Activated CD8-positive, alpha-beta memory T cell treated with anti-CD3 and anti-CD28 coated beads for 36 hours (primary cell): Measurements from ENCODE around the gene MCC. TPM values are rescaled to one million over a fixed set of nuclear protein-coding genes. Genes with fewer than 3 reads are reported as not detected.

Experiments
- CTCF ChIA-PET: fragments of 350-600 bp; sonication (Branson Sonifier 250); formaldehyde crosslinking; loops from one replicate; lab custom pipeline; 2021; ENCODE audit warnings: antibody characterized with exemption; lab: Charles Lee
- POLR2A ChIA-PET: fragments of 350-600 bp; sonication (Branson Sonifier 250); formaldehyde crosslinking; loops from one replicate; lab custom pipeline; 2021; ENCODE audit warnings: antibody characterized with exemption; lab: Charles Lee
- total RNA-seq, 2 experiments: library from RNA; stranded (reverse); gene quantifications; one replicate each; pipeline ENCODE4 v1.2.3, GENCODE V29; 2021

Gene MCC
- total RNA-seq, 2 experiments from 2014 or later: 4.8 to 4.9 TPM

GRCh38 chr5:113338628-113339027 lies 149.6 kb downstream of the MCC start:
- POLR2A ChIA-PET: no interaction called here
- CTCF ChIA-PET: no interaction called here

- CTCF ChIA-PET: interaction anchor here (1.1 to 2.0 kb wide), 2 partner anchors 268 to 270 kb away, joined by 3 to 10 read pairs; no protein-coding TSS in a partner anchor
- POLR2A ChIA-PET: no interaction called here
Measured at GRCh38 chr5:113337515-113338415, 150.5 kb downstream of the MCC start.

- POLR2A ChIA-PET: no interaction called here
Measured at GRCh38 chr5:113336975-113337374, 151.3 kb downstream of the MCC start.

GRCh38 chr5:113333411-113333810 lies 154.8 kb downstream of the MCC start:
- CTCF ChIA-PET: no interaction called here
- POLR2A ChIA-PET: no interaction called here

More at GRCh38 chr5:113336975-113337374, 151.3 kb downstream of the MCC start:
- CTCF ChIA-PET: interaction anchor here (1.1 to 2.0 kb wide), 2 partner anchors 269 to 271 kb away, joined by 3 to 10 read pairs; no protein-coding TSS in a partner anchor

GRCh38 chr5:113331209-113331551 lies 157.1 kb downstream of the MCC start:
- ChIA-PET POLR2A (no interaction called here), CTCF (interaction anchor here (0.5 to 1.3 kb wide), 3 partner anchors 279 to 726 kb away, joined by 3 to 5 read pairs (median 4); no protein-coding TSS in a partner anchor)

- ChIA-PET POLR2A (no interaction called here), CTCF (interaction anchor here (0.6 to 1.6 kb wide), 2 partner anchors 279 to 335 kb away, joined by 3 read pairs; no protein-coding TSS in a partner anchor)
Measured at GRCh38 chr5:113330533-113331208, 157.6 kb downstream of the MCC start.

- ChIA-PET CTCF (interaction anchor here (1.6 kb wide), 1 partner anchor 334 kb away, joined by 3 read pairs; no protein-coding TSS in a partner anchor), POLR2A (no interaction called here)
Measured at GRCh38 chr5:113329981-113330380, 158.3 kb downstream of the MCC start.

GRCh38 chr5:113325054-113325453 lies 163.2 kb downstream of the MCC start:
- CTCF ChIA-PET: no interaction called here

GRCh38 chr5:113321276-113321675 lies 167.0 kb downstream of the MCC start:
- CTCF ChIA-PET: no interaction called here
- POLR2A ChIA-PET: no interaction called here

More at GRCh38 chr5:113325054-113325453, 163.2 kb downstream of the MCC start:
- POLR2A ChIA-PET: no interaction called here

- ChIA-PET CTCF (no interaction called here), POLR2A (no interaction called here)
Measured at GRCh38 chr5:113320273-113320780, 167.9 kb downstream of the MCC start.

GRCh38 chr5:113319256-113320053 lies 168.8 kb downstream of the MCC start:
- ChIA-PET CTCF (no interaction called here), POLR2A (no interaction called here)

- CTCF ChIA-PET: no interaction called here
- POLR2A ChIA-PET: no interaction called here
Measured at GRCh38 chr5:113317636-113318035, 170.6 kb downstream of the MCC start.

- ChIA-PET POLR2A (no interaction called here), CTCF (no interaction called here)
Measured at GRCh38 chr5:113311301-113311700, 177.0 kb downstream of the MCC start.

GRCh38 chr5:113302120-113302519 lies 186.1 kb downstream of the MCC start:
- CTCF ChIA-PET: no interaction called here
- POLR2A ChIA-PET: no interaction called here

- ChIA-PET POLR2A (no interaction called here), CTCF (no interaction called here)
Measured at GRCh38 chr5:113299591-113299990, 188.7 kb downstream of the MCC start.

GRCh38 chr5:113296676-113297075 lies 191.6 kb downstream of the MCC start:
- POLR2A ChIA-PET: no interaction called here
- CTCF ChIA-PET: interaction anchor here (0.6 kb wide), 1 partner anchor 263 kb away, joined by 4 read pairs; no protein-coding TSS in a partner anchor

GRCh38 chr5:113295111-113295539 lies 193.1 kb downstream of the MCC start:
- POLR2A ChIA-PET: interaction anchor here (0.9 to 1.2 kb wide), 2 partner anchors 319 to 587 kb away, joined by 3 to 5 read pairs; partner anchors contain the start of gene DCP2
- CTCF ChIA-PET: no interaction called here

- ChIA-PET CTCF (interaction anchor here (0.6 kb wide), 1 partner anchor 122 kb away, joined by 3 read pairs; no protein-coding TSS in a partner anchor), POLR2A (interaction anchor here (0.9 to 1.2 kb wide), 3 partner anchors 16 to 586 kb away, joined by 3 to 5 read pairs (median 3); partner anchors contain the start of gene DCP2)
Measured at GRCh38 chr5:113294311-113295110, 193.7 kb downstream of the MCC start.
